Prostate gland (tissue), 2 donors: Measurements from ENCODE around the gene ATG12. TPM values are rescaled to one million over a fixed set of nuclear protein-coding genes. Genes with fewer than 3 reads are reported as not detected.

Source experiments
- DNase-seq: peaks from one replicate; pipeline ENCODE4 v3.0.0-alpha.2; 2019; ENCODE audit warnings: low spot score
- H3K27ac ChIP-seq, 2 donors: fragments of 200-600 bp; sonication (generic); 2 replicates each; pipeline ENCODE4 v1.5.1; 2017 to 2019
- H3K27me3 ChIP-seq: fragments of 200-600 bp; sonication (generic); replicated peaks from 2 replicates; pipeline ENCODE4 v1.5.1; 2019; ENCODE audit not compliant: insufficient read depth
- H3K36me3 ChIP-seq, 2 donors: fragments of 200-600 bp; sonication (generic); 1 replicate in 1 of 2; 2 replicates in 1 of 2; pipeline versions ENCODE4 v1.5.1 to v1.8.1; 2017 to 2019
- H3K4me1 ChIP-seq: fragments of 200-600 bp; sonication (generic); replicated peaks from 2 replicates; pipeline ENCODE4 v1.5.1; 2019
- H3K4me3 ChIP-seq, 2 donors: fragments of 200-600 bp; sonication (generic); 2 replicates each; pipeline ENCODE4 v1.5.1; 2017 to 2019
- H3K9me3 ChIP-seq: fragments of 200-600 bp; sonication (generic); 2 replicates; pipeline ENCODE4 v1.5.1; 2017
- POLR2A ChIP-seq: fragments of 450-650 bp; IDR thresholded peaks from one replicate; pipeline ENCODE4 v1.6.1; 2016; ENCODE audit warnings: antibody characterized with exemption, mild to moderate bottlenecking
- POLR2AphosphoS5 ChIP-seq: sonication (generic); formaldehyde crosslinking; IDR thresholded peaks from one replicate; pipeline ENCODE4 v1.6.1; 2017; ENCODE audit warnings: antibody characterized with exemption
- WGBS: methylation state at CpG from one replicate; pipeline ENCODE4 v1.1.5; 2018; 5-methylcytosine and 5-hydroxymethylcytosine counted together
- intact Hi-C: fragments of 100-400 bp; cut with DNase I; formaldehyde crosslinking; loops from one replicate; pipeline ENCODE4 v1.14.2; 2022
- total RNA-seq, 2 donors: library from RNA; depleted of rRNA; stranded (reverse); fragments of >200 nt; gene quantifications; one replicate each; pipeline ENCODE4 v1.1.0, GENCODE V29; 2016
- TF ChIP-seq, protein P1 (sequence below), 4 experiments: fragments of 200-600 bp in 2 of 4; fragments of 450-650 bp in 2 of 4; sonication (generic) in 2 of 4; IDR thresholded peaks; 1 replicate in 3 of 4; 2 replicates in 1 of 4; pipeline ENCODE4 v1.5.1; 2016 to 2019; ENCODE audit warnings: antibody characterized with exemption in 4 of 4, mild to moderate bottlenecking in 2 of 4, moderate library complexity in 2 of 4

The ATG12 gene
- total RNA-seq, 2 donors from 2014 or later = 29.6 to 67.6 TPM

DNA sequence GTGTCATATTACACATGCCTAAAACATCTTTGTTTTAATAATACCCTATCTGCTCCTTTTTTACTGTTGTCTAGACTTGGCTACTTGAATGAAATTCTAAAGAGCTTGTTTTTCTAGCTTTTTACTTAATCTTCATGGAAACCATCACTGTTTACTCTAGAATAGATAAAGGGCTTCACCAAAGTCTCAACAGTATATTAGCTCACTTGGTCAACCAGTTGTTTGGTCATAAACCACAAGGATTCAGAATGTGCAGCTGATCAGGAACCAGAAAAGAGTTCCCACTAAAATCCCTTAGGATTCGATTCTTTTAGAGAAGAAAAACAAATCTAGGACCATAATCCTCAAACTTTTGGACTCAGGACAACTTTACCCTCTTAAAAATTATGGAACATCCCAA lies 62.9 kb downstream of the ATG12 start:
- H3K4me3 ChIP-seq = no peak overlapping the region
- H3K36me3 ChIP-seq = no peaks in the 10 kb centered on the region
- H3K27me3 ChIP-seq = no peaks in the 10 kb centered on the region
- no peaks in the 10 kb centered on the region for H3K9me3 ChIP-seq
- H3K27ac ChIP-seq = no peak overlapping the region
- intact Hi-C loops = no loop called here
- WGBS = 44% methylated on average over 1 of the region's 1 CpG
- DNase-seq = no peak
- TF ChIP-seq, protein P1, sequence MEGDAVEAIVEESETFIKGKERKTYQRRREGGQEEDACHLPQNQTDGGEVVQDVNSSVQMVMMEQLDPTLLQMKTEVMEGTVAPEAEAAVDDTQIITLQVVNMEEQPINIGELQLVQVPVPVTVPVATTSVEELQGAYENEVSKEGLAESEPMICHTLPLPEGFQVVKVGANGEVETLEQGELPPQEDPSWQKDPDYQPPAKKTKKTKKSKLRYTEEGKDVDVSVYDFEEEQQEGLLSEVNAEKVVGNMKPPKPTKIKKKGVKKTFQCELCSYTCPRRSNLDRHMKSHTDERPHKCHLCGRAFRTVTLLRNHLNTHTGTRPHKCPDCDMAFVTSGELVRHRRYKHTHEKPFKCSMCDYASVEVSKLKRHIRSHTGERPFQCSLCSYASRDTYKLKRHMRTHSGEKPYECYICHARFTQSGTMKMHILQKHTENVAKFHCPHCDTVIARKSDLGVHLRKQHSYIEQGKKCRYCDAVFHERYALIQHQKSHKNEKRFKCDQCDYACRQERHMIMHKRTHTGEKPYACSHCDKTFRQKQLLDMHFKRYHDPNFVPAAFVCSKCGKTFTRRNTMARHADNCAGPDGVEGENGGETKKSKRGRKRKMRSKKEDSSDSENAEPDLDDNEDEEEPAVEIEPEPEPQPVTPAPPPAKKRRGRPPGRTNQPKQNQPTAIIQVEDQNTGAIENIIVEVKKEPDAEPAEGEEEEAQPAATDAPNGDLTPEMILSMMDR (IDR thresholded peaks at IDR 0.05) = no peak
- TF ChIP-seq POLR2A (no peak), POLR2AphosphoS5 (no peak)
- H3K4me1 ChIP-seq = no peaks in the 10 kb centered on the region

Other genes starting within 250 kb of the ATG12 start
- 1 to 10 TPM; 1.9 TPM for gene TICAM2, start 239.1 kb downstream of the ATG12 start, total RNA-seq
- gene TMED7, start 215.5 kb downstream of the ATG12 start, total RNA-seq = 100 to 1,000 TPM; 109 to 155 TPM
- gene CDO1, start 24.9 kb downstream of the ATG12 start, total RNA-seq = 10 to 100 TPM; 20.0 to 29.8 TPM
- 100 to 1,000 TPM in 1 of 2 donors, 10 to 100 TPM in 1; 32.0 to 163 TPM for gene AP3S1, start 370 bp upstream of the ATG12 start, total RNA-seq
- gene LVRN, start 120.9 kb upstream of the ATG12 start, total RNA-seq = not detected
- not detected for gene ARL14EPL, start 190.9 kb upstream of the ATG12 start, total RNA-seq
- gene COMMD10, start 243.5 kb upstream of the ATG12 start, total RNA-seq = 10 to 100 TPM; 26.6 to 27.9 TPM